ENCODE results near the gene NDUFC2.
"Not testable (repeated sequence)": the region's sequence is repeated elsewhere in the genome, so short reads cannot be mapped to it uniquely, and the experiment has no call there.

Gene NDUFC2

DNA sequence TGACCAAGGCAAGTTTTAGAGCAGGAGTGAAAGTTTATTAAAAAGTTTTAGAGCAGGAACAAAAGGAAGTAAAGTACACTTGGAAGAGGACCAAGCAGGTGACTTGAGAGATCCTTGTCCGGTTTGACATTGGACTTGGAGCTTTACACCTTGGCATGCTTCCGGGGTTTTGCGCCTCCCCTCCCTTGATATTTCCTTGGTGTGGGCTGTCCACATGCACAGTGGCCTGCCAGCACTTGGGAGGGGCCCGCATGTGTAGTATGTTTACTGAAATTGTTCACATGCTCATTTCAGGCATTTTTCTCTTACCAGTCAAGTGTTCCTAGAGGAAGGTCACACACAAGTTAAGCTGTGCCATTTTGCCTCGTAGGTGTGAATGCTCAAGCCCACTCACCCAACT lies 35.0 kb downstream of the NDUFC2 start:
- TF ChIP-seq ZC3H10 (CRISPR knock-in tag; IDR thresholded peaks at IDR 0.05) (no peak), ARNTL (CRISPR knock-in tag; IDR thresholded peaks at IDR 0.05; ENCODE audit: borderline replicate concordance, low read depth) (no peak), RARB (CRISPR knock-in tag; IDR thresholded peaks at IDR 0.05) (no peak)

DNA sequence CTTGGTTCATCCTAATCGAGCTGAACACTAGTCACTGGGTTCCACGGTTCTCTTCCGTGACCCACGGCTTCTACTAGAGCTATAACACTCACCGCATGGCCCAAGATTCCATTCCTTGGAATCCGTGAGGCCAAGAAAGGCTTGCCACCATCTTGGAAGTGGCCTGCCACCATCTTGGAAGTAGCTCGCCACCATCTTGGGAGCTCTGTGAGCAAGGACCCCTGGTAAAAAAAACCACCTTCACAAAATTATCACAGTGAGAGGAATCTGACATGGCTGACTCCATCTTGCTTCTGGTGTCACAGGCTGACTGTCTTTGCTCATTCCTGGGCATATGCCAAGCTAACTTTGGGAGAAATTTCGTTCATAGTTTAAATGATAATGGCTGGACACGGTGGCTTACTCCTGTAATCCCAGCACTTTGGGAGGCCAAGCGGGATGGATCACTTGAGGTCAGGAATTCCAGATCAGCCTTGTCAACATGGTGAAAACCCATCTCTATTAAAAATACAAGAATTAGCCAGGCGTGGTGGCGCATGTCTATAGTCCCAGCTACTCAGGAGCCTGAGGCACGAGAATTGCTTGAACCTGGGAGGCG lies 37.7 kb downstream of the NDUFC2 start:
- no peak for ATAC-seq
- TF ChIP-seq CSDC2 (CRISPR knock-in tag; IDR thresholded peaks at IDR 0.05): no peak
- TF ChIP-seq, protein P1, sequence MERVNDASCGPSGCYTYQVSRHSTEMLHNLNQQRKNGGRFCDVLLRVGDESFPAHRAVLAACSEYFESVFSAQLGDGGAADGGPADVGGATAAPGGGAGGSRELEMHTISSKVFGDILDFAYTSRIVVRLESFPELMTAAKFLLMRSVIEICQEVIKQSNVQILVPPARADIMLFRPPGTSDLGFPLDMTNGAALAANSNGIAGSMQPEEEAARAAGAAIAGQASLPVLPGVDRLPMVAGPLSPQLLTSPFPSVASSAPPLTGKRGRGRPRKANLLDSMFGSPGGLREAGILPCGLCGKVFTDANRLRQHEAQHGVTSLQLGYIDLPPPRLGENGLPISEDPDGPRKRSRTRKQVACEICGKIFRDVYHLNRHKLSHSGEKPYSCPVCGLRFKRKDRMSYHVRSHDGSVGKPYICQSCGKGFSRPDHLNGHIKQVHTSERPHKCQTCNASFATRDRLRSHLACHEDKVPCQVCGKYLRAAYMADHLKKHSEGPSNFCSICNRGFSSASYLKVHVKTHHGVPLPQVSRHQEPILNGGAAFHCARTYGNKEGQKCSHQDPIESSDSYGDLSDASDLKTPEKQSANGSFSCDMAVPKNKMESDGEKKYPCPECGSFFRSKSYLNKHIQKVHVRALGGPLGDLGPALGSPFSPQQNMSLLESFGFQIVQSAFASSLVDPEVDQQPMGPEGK (CRISPR knock-in tag; IDR thresholded peaks at IDR 0.05; ENCODE audit: borderline replicate concordance): no peak
- TF ChIP-seq ISL1 (CRISPR knock-in tag; IDR thresholded peaks at IDR 0.05): no peak
- no peak for TF ChIP-seq SNAI2 (CRISPR knock-in tag; IDR thresholded peaks at IDR 0.05)
- TF ChIP-seq, protein P2, sequence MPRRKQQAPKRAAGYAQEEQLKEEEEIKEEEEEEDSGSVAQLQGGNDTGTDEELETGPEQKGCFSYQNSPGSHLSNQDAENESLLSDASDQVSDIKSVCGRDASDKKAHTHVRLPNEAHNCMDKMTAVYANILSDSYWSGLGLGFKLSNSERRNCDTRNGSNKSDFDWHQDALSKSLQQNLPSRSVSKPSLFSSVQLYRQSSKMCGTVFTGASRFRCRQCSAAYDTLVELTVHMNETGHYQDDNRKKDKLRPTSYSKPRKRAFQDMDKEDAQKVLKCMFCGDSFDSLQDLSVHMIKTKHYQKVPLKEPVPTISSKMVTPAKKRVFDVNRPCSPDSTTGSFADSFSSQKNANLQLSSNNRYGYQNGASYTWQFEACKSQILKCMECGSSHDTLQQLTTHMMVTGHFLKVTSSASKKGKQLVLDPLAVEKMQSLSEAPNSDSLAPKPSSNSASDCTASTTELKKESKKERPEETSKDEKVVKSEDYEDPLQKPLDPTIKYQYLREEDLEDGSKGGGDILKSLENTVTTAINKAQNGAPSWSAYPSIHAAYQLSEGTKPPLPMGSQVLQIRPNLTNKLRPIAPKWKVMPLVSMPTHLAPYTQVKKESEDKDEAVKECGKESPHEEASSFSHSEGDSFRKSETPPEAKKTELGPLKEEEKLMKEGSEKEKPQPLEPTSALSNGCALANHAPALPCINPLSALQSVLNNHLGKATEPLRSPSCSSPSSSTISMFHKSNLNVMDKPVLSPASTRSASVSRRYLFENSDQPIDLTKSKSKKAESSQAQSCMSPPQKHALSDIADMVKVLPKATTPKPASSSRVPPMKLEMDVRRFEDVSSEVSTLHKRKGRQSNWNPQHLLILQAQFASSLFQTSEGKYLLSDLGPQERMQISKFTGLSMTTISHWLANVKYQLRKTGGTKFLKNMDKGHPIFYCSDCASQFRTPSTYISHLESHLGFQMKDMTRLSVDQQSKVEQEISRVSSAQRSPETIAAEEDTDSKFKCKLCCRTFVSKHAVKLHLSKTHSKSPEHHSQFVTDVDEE (CRISPR knock-in tag; IDR thresholded peaks at IDR 0.05): no peak
- TF ChIP-seq RARB (CRISPR knock-in tag; IDR thresholded peaks at IDR 0.05): no peak
- TF ChIP-seq TCF4 (CRISPR knock-in tag; IDR thresholded peaks at IDR 0.05; ENCODE audit: borderline replicate concordance): no peak
- TF ChIP-seq, protein P3, sequence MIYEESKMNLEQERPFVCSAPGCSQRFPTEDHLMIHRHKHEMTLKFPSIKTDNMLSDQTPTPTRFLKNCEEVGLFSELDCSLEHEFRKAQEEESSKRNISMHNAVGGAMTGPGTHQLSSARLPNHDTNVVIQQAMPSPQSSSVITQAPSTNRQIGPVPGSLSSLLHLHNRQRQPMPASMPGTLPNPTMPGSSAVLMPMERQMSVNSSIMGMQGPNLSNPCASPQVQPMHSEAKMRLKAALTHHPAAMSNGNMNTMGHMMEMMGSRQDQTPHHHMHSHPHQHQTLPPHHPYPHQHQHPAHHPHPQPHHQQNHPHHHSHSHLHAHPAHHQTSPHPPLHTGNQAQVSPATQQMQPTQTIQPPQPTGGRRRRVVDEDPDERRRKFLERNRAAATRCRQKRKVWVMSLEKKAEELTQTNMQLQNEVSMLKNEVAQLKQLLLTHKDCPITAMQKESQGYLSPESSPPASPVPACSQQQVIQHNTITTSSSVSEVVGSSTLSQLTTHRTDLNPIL (CRISPR knock-in tag; IDR thresholded peaks at IDR 0.05; ENCODE audit: low read depth): no peak
- TF ChIP-seq ZNF70 (CRISPR knock-in tag; IDR thresholded peaks at IDR 0.05): no peak
- TF ChIP-seq, protein P4, sequence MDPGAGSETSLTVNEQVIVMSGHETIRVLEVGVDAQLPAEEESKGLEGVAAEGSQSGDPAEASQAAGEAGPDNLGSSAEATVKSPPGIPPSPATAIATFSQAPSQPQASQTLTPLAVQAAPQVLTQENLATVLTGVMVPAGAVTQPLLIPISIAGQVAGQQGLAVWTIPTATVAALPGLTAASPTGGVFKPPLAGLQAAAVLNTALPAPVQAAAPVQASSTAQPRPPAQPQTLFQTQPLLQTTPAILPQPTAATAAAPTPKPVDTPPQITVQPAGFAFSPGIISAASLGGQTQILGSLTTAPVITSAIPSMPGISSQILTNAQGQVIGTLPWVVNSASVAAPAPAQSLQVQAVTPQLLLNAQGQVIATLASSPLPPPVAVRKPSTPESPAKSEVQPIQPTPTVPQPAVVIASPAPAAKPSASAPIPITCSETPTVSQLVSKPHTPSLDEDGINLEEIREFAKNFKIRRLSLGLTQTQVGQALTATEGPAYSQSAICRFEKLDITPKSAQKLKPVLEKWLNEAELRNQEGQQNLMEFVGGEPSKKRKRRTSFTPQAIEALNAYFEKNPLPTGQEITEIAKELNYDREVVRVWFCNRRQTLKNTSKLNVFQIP (CRISPR knock-in tag; IDR thresholded peaks at IDR 0.05; ENCODE audit: borderline replicate concordance, low read depth): no peak
- TF ChIP-seq PPARA (CRISPR knock-in tag; IDR thresholded peaks at IDR 0.05; ENCODE audit: borderline replicate concordance): no peak
- TF ChIP-seq TOX (CRISPR knock-in tag; IDR thresholded peaks at IDR 0.05; ENCODE audit: borderline replicate concordance): no peak
- no peak for TF ChIP-seq ZNF565 (CRISPR knock-in tag; conservative IDR thresholded peaks at IDR 0.05; ENCODE audit: low read depth)
- TF ChIP-seq, protein P5, sequence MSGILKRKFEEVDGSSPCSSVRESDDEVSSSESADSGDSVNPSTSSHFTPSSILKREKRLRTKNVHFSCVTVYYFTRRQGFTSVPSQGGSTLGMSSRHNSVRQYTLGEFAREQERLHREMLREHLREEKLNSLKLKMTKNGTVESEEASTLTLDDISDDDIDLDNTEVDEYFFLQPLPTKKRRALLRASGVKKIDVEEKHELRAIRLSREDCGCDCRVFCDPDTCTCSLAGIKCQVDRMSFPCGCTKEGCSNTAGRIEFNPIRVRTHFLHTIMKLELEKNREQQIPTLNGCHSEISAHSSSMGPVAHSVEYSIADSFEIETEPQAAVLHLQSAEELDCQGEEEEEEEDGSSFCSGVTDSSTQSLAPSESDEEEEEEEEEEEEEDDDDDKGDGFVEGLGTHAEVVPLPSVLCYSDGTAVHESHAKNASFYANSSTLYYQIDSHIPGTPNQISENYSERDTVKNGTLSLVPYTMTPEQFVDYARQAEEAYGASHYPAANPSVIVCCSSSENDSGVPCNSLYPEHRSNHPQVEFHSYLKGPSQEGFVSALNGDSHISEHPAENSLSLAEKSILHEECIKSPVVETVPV (CRISPR knock-in tag; IDR thresholded peaks at IDR 0.05): no peak
- no peak for TF ChIP-seq GLIS3 (CRISPR knock-in tag; IDR thresholded peaks at IDR 0.05)
- TF ChIP-seq ARNTL (CRISPR knock-in tag; IDR thresholded peaks at IDR 0.05; ENCODE audit: borderline replicate concordance, low read depth): no peak
- no peak for TF ChIP-seq BACH2 (CRISPR knock-in tag; IDR thresholded peaks at IDR 0.05; ENCODE audit: borderline replicate concordance)
- no peak for TF ChIP-seq ZFP30 (CRISPR knock-in tag; IDR thresholded peaks at IDR 0.05)

More for the DNA sequence above, 35.0 kb downstream of the NDUFC2 start:
- ATAC-seq: no peak

DNA sequence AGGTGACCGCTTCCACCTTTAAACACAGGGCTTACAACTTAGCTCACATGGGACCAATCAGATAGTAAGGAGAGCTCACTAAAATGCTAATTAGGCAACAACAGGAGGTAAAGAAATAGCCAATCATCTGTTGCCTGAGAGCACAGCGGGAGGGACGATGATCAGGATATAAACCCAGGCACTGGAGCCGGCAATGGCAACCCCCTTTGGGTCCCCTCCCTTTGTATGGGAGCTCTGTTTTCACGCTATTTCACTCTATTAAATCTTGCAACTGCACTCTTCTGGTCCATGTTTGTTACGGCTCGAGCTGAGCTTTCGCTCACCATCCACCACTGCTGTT lies 38.3 kb downstream of the NDUFC2 start:
- not testable (repeated sequence) for ATAC-seq
